H4 (cell line): Measurements from ENCODE around the gene COX18. TPM values are rescaled to one million over a fixed set of nuclear protein-coding genes. Genes with fewer than 3 reads are reported as not detected.

Source experiments
- DNase-seq: peaks from one replicate; pipeline ENCODE4 v3.0.0-alpha.2; 2015; ENCODE audit warnings: low spot score
- total RNA-seq: library from RNA; depleted of rRNA; stranded (reverse); fragments of >200 nt; shearing (Covaris generic); gene quantifications from 2 replicates; pipeline ENCODE4 v1.2.3, GENCODE V29; 2014; rRNA removed

The COX18 gene
- total RNA-seq, 1 experiment from 2014 or later, result 21.8 TPM

- DNase-seq, result peak; percentile 21
Measured at GRCh38 chr4:73053076-73053475, 16.4 kb downstream of the COX18 start.

GRCh38 chr4:73051625-73052024, 17.9 kb downstream of the COX18 start:
- no peak for DNase-seq

- no peak for DNase-seq
Measured at GRCh38 chr4:73045879-73046278, 23.6 kb downstream of the COX18 start.

GRCh38 chr4:73037057-73037456, 32.5 kb downstream of the COX18 start:
- no peak for DNase-seq

- no peak for DNase-seq
Measured at GRCh38 chr4:73036123-73036522, 33.4 kb downstream of the COX18 start.

GRCh38 chr4:73034896-73035295, 34.6 kb downstream of the COX18 start:
- peak; percentile 49 for DNase-seq

- no peak for DNase-seq
Measured at GRCh38 chr4:73028621-73029020, 40.9 kb downstream of the COX18 start.

- peak; percentile 48 for DNase-seq
Measured at GRCh38 chr4:73021634-73022033, 47.9 kb downstream of the COX18 start.

GRCh38 chr4:73019462-73020047, 50.0 kb downstream of the COX18 start:
- DNase-seq, result peak; percentile 27

- no peak for DNase-seq
Measured at GRCh38 chr4:73018595-73018994, 50.9 kb downstream of the COX18 start.

GRCh38 chr4:73013310-73013709, 56.2 kb downstream of the COX18 start:
- DNase-seq, result no peak

GRCh38 chr4:73012673-73013072, 56.8 kb downstream of the COX18 start:
- no peak for DNase-seq

GRCh38 chr4:73011629-73011985, 57.9 kb downstream of the COX18 start:
- DNase-seq, result no peak

- DNase-seq, result no peak
Measured at GRCh38 chr4:73010789-73011628, 58.5 kb downstream of the COX18 start.

GRCh38 chr4:73007526-73008100, 61.9 kb downstream of the COX18 start:
- DNase-seq, result no peak

- DNase-seq, result no peak
Measured at GRCh38 chr4:73006286-73006990, 63.1 kb downstream of the COX18 start.

- no peak for DNase-seq
Measured at GRCh38 chr4:73005514-73005913, 64.0 kb downstream of the COX18 start.

Other genes with a start within 250 kb of the COX18 start
- gene ANKRD17, start 189.1 kb upstream of the COX18 start, total RNA-seq, result 31.6 and 33.1 TPM in 2 replicates